ENCODE results near the gene INKA1. TPM values are rescaled to one million over a fixed set of nuclear protein-coding genes. Genes with fewer than 3 reads are reported as not detected.
"Not testable (repeated sequence)": the region's sequence is repeated elsewhere in the genome, so short reads cannot be mapped to it uniquely, and the experiment has no call there.

Gene INKA1
- polyA plus RNA-seq (ENCODE audit: insufficient read depth in 1 of 5, insufficient read length in 5 of 5, low replicate concordance in 1 of 5), result 10 to 100 TPM; 10.6 to 25.0 (median 15.6) TPM
- long read RNA-seq, donor 1, transcript INKA1-201 (2 exons, 1,040 nt), result major isoform, 13 of 13 reads
- long read RNA-seq, donor 1, partial matches to known transcripts, result 0 of 13 reads
- long read RNA-seq, donor 1, other reads (novel, unspliced or antisense), result 0 of 13 reads
- long read RNA-seq, donor 2, transcript INKA1-201 (2 exons, 1,040 nt), result major isoform, 11 of 55 reads
- long read RNA-seq, donor 2, partial matches to known transcripts, result 44 of 55 reads
- long read RNA-seq, donor 2, other reads (novel, unspliced or antisense), result 0 of 55 reads
- long read RNA-seq, donor 3, transcript INKA1-201 (2 exons, 1,040 nt), result major isoform, 19 of 19 reads
- long read RNA-seq, donor 3, partial matches to known transcripts, result 0 of 19 reads
- long read RNA-seq, donor 3, other reads (novel, unspliced or antisense), result 0 of 19 reads
- long read RNA-seq, donor 4, transcript INKA1-201 (2 exons, 1,040 nt), result major isoform, 8 of 8 reads
- long read RNA-seq, donor 4, partial matches to known transcripts, result 0 of 8 reads
- long read RNA-seq, donor 4, other reads (novel, unspliced or antisense), result 0 of 8 reads
- long read RNA-seq, donor 5, transcript INKA1-201 (2 exons, 1,040 nt), result major isoform, 21 of 21 reads
- long read RNA-seq, donor 5, partial matches to known transcripts, result 0 of 21 reads
- long read RNA-seq, donor 5, other reads (novel, unspliced or antisense), result 0 of 21 reads
- long read RNA-seq, donor 6, transcript INKA1-201 (2 exons, 1,040 nt), result major isoform, 22 of 116 reads
- long read RNA-seq, donor 6, partial matches to known transcripts, result 94 of 116 reads
- long read RNA-seq, donor 6, other reads (novel, unspliced or antisense), result 0 of 116 reads
- long read RNA-seq, donor 7, transcript INKA1-201 (2 exons, 1,040 nt), result major isoform, 16 of 16 reads
- long read RNA-seq, donor 7, partial matches to known transcripts, result 0 of 16 reads
- long read RNA-seq, donor 7, other reads (novel, unspliced or antisense), result 0 of 16 reads
- long read RNA-seq, donor 8, transcript INKA1-201 (2 exons, 1,040 nt), result major isoform, 8 of 8 reads
- long read RNA-seq, donor 8, partial matches to known transcripts, result 0 of 8 reads
- long read RNA-seq, donor 8, other reads (novel, unspliced or antisense), result 0 of 8 reads

DNA sequence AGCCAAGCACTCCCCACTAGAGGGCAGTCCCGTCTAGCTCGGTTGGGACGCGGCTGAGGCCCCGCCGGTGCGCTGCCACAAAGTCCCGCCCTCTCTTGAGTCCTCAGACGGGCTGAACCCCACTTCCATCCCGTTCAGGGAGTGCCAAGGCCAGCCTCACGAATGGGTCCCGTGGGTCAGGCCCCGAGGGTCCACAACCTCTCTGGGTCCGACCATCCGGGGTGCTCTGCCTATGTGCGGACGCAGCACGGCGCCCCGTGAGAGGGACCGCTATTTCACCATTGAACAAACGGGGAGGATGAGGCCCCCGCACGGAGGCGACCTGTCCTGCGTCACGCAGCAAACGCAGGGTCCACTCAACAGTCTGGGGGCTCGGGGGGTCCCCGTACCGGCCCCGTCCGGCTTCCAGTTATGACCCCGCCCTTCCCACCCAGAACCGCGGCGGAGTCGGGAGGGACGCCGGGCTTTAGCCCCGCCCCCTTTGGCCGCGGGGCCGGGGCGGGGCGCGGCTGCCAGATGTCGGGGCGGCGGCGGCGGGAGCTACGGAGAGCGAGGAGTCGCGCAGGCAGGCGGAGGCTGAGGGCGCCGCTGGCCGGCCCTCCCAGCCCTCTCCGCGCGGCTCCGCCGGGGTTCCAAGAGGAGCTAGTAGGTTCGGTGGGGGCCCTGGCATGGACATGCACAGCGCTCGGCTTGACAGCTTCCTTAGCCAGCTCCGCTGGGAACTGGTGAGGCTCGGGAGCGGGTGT, at the start of gene INKA1:
Gene INKA1, plus strand, starts transcription at position 543 of the 746 bp plus-strand sequence. Its CDS starts 132 bp downstream, at position 675.
- DNase-seq, result peak; percentile 86 to 89

DNA sequence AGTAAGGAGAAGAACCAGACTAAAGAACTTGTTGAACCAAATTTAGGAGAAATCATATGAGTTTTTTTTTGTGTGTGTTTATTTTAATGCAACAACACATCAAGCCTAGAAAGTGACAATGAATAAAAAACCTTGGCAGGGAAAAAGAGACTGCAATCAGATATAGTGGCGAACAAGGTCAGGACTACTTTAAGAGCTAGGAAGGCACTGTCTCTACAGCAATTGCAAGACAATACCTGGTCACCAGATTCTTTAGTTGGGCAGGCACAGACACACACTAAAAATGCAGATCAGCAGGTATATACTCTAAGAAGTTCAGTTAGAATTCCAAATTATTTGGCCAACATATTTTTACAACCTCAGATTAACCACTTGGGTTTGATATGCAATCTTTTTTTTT, 48.5 kb upstream of the INKA1 start:
- no peak for DNase-seq

DNA sequence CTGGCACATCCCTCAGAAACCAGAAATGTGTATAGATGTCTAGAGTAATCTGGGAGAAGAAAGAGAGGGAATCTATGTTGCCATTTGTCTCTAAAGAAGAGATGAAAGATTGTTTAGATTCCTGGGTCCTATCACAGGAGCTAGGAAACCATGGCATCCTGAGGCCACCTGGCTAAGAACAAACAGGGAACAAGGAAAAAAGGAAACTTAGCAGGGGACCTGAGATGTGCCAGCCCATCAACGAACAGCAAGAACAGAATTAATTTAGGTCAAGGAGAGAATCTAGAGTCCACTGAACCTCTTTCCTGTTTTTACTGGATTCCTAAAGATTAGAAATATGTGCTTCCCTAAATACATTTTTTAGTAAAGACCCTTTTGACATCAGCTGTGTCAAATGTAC, 47.0 kb upstream of the INKA1 start:
- DNase-seq, result no peak

DNA sequence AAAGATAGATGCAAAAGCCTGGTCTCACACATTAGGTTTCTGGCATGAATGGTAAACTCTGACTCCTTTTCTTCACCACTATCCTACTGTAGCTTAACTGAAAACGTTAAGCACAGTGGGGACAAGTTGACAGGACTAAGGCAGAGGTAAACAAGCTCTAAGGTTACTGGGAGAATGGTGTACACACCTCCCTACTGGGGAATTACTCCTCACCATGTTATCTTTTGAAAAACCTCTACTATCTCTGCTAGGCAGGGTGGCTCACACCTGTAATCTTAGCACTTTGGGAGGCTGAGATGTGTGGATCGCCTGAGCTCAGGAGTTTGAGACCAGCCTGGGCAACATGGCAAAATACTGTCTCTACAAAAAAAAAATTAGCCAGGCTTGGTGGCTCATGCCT, 45.9 kb upstream of the INKA1 start:
- DNase-seq, result no peak

DNA sequence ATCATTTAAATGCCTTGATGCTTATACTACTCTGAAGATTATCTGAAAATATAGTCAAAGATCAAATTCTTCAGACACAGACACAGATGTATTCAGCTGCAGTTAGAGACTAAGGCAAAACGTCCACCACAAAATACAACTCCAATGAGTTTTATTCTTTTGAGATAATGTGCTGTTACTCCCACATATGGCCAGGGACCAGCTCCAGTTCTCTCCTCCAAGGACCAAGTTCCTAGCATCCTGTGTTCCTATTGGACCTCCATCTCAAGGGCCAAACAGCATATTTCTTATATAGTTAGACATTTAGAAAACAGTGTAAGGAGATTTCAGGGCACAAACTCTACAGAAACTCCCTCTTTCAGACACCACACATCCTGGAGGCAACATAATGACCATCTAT, 43.8 kb upstream of the INKA1 start:
- no peak for DNase-seq

DNA sequence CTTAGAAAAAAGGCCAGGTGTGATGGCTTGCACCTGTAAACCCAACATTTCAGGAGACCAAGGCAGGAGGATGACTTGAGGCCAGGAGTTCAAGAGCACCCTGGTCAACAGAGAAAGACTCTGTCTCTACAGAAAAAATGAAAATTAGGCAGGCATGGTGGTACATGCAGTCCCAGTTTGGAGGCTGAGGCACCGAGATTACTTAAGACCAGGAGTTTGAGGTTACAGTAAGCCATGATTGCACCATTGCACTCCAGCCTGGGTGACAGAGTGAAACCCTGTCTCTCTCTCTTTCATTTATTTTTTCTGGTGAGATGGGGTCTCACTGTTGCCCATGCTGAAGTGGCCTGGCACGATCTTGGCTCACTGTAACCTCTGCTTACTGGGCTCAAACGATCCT, 41.4 kb upstream of the INKA1 start:
- no peak for DNase-seq

DNA sequence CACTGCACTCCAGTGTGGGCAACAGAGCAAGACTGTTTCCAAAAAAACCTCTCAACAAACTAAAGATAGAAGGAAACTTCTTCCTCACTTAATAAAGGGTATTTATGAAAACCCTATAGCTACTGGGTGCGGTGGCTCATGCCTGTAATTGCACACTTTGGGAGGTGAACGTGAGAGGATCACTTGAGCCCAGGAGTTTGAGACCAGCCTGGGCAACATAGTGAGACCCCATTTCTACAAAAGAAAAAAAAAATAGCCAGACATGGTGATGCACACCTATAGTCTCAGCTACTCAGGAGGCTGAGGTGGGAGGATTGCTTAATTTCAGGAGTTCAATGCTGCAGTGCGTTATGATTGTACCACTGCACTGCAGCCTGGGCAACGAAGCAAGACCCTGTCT, 39.1 kb upstream of the INKA1 start:
- DNase-seq, result no peak

DNA sequence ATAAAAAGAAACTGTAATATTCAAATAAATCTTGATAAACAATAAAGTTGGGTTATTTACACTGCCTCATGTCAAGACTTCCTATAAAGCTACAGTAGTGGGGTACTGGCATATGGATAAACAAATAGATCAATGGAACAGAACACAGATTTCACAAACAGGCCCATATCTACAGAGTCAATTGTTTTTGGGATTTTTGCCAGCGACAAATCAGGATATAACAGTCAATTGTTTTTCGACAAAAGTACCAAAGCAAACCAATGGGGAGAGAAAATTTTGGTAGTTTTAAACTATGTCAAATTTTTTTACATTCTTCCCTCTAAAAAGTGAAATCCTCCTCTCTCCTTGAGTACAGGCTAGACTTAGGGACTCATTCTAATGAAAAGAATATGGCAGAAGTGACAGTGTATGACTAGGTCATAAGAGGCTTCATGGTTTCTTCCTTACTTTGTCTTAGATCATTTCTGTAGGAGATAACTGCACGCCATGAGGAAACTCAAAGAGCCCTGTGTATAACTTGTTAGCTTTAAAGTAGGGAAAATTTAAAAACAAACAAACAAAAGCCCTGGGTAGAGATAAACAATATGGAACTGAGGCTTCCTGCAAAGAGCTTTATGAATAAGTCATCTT, 33.7 kb upstream of the INKA1 start:
- DNase-seq, result no peak

DNA sequence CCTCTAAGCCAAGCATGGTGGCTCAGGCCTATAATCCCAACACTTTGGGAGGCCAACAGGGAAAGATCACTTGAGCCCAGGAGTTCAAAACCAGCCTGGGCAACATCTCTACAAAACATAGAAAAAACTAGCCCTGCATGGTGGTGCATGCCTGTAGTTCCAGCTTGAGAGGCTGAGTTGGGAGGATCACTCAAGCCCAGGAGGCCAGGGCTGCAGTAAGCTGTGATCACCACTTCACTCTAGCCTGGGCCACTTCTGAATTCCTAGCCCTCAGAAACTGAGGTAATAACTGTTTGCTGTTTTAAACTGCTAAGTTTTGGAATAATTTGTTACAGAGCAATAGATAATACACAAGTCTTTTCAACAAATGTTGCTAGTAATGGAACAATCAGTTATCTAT, 33.1 kb upstream of the INKA1 start:
- no peak for DNase-seq

DNA sequence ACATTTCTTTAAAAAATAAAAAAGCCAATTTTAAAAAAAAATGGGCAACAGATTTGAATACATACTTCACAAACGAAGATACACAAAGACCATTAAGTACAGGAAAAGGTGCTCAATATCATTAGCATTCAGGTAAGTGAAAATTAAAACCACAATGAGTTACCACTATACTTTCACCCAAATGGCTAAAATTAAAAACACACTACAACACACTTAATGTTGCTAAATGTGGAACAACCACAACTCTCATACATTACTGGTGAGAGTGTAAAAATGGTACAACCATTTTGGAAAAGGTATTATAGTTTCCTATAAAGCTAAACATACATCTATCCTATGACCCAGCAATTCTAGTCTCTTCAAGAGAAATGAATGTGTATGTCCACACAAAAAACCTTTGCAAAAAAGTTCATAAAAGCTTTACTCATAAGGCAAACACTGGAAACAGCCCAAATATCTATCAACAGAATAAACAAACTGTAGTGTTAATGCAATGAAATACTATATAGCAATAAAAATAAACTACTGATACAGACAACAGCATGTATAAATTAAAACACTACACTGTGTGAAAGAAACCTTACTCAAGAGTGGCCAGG, 31.6 kb upstream of the INKA1 start:
- no peak for DNase-seq

DNA sequence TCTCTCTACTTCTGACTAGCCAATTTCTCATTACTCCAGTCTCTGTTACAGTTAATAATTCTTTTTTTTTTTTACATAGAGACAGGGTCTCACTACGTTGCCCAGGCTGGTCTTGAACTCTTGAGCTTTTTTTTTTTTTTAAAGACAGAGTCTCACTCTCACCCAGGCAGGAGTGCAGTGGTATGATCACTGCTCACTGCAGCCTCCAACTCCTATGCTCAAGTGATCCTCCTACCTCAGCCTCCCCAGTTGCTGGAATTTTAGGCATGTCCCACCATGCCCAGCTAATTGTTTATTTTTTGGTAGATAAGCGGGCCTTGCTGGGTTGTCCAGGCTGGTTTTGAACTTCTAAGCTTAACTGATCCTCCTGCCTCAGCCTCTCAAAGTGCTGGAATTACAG, 30.4 kb upstream of the INKA1 start:
- DNase-seq, result no peak

DNA sequence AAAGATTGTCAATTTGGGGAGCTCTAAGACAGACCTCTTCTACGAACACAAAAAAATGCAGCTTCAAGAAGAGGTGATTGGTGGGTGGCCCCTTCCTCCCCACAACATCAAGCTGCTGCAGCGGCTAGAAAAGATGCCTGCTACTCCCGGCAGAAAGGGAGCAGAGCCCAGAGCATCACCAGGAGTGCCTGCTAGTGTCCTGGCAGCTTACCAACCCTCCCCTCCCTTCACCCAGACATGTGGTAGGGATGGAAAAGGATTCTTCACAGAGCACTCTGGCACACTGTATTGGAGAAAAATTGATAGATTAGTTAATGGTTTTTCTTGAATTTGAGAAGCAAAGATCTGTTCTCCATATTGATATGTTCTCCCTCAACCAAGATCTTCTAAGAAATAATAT, 27.5 kb upstream of the INKA1 start:
- DNase-seq, result no peak

DNA sequence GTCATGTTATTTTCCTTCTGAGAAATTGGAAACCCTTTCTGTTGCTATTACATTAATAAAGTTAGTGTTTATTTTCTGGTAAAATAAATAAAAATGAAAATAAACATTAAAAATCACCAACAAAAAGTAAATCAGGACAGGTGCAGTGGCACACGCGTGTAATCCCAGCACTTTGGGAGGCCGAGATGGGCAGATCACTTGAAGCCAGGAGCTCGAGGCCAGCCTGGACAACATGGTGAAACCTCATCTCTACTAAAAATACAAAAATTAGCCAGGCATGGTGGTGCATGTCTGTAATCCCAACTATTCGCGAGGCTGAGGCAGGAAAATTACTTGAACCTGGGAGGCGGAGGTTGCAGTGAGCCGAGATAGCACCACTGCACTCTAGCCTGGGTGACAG, 27.0 kb upstream of the INKA1 start:
- DNase-seq, result not testable (repeated sequence)

DNA sequence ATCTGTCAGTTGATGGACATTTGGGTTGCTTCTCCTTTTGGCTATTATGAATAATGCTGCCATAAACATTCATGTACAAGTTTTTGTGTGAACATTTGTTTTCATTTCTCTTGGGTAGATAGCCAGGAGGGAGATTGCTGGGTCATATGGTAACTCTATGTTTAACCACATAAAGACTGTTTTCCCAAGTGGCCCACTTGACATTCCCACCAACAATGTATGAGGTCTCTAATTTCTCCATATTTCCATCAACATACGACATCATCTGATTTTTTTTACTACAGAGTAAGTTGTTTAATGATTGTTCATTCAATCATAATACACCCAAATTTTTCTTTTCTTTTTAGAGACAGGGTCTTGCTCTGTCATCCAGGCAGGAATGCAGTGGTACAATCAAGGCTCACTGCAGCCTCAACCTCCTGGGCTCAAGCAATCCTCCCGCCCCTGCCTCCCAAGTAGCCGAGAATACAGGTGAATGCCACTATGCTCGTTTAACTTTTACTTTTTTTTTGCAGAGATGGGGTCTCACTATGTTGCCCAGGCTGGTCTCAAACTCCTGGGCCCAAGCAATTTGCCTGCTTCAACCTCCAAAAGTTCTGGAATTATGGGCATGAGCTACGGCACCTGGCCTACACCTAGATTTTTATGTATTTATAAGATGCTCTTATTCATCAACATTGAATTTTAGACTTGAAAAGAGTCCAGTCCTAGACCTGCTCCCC, 23.5 kb upstream of the INKA1 start:
- no peak for DNase-seq

DNA sequence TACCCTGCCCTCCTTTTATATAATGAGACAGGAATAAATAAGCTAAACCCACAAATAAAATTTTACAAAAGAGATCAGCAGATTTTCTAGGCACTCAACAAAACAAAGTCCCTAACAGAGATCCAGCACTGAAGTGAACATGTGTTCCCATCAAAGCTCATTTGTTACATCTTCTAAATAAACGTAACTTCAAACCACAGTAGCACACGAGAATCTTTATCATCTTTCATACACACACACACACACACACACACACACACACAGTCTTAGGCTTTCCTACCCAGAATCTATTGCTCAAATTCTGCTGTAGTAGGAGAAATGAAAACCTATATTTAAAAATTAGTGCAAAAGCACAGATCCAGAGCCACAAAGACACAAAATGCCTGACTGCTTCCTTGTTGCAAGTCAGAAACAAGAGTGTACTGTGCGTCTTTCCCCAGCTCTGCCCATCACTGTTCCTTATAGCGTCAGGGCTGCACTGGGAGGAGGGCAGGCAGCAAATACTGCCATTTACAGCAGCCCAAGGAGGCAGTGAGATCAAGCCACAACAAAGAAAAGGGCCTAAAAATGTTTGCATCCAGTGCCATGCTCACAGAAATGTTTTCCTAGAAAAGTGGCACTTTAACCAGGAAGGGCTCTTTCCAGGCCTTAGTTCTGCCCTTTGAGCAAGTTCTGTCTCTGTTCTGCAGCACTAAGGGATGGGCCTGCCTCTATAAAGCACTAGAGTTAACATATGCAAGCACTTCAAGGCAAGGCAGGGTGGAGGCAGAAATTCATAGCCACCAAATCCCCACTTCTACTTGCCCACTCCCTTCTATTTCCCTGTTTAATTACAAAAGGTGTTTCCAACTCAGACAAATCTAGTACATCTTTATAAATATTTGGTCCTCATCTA, 22.7 kb upstream of the INKA1 start:
- no peak for DNase-seq

DNA sequence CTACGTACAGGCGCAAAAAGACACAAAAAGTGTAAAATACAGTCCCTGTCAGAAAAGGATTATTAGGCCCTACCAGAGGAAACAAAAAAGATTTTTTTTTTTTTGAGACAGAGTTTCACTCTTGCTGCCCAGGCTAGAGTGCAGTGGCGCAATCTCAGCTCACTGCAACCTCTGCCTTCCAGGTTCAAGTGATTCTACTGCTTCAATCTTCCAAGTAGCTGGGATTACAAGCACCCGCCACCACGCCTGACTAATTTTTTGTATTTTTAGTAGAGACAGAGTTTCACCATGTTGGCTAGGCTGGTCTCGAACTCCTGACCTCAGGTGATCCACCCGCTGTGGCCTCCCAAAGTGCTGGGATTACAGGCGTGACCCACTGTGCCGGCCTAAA, 22.1 kb upstream of the INKA1 start:
- not testable (repeated sequence) for DNase-seq

DNA sequence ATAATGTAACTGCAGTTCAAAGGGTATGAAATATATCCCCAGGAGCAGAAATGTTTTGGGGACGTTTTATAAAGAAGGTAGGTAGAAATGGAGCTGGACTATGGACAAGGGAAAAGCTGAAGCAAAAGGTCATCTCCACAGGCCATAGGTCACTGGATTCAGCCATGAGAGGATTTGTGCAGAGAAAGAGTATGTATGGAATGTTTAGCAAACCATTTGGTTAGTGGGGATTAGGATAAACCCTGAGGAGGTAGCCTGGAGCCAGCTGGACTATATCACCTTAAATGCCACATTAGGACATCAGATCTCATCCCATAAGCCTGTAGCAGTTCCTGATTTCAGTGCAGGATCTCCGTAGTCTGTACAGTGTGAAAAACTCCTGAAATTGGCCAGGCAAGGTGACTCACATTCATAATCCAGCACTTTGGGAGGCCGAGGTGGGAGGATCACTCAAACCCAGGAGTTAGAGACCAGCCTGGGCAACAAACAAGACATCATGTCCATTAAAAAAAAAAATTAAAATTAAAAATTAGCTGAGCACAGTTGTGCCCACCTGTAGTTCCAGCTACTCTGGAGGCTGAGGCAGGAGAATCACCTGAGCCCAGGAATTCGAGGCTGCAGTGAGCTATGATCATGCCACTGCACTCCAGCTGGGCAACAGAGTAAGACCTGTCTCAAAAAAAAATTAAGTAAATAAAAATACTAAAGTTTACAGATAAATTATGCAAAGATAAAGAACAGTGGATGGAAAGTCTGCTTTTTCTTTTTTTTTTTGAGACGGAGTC, 21.5 kb upstream of the INKA1 start:
- DNase-seq, result no peak

DNA sequence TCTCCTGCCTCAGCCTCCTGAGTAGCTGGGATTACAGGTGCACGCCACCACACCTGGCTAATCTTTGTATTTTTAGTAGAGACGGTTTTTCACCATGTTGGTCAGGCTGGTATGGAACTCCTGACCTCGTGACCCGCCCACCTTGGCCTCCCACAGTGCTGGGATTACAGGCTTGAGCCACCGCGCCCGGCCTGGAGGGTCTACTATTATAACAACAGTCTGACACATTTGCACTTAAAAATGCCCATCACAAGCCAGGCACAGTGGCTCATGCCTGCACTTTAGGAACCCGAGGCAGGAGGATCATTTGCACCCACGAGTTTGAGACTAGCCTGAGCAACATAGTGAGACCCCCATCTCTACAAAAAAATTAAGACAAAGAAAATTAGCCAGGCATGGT, 20.8 kb upstream of the INKA1 start:
- DNase-seq, result not testable (repeated sequence)
